SK-N-SH (cell line): Measurements from ENCODE around the gene POTEG. TPM values are rescaled to one million over a fixed set of nuclear protein-coding genes. Genes with fewer than 3 reads are reported as not detected.
"Not testable (repeated sequence)": the region's sequence is repeated elsewhere in the genome, so short reads cannot be mapped to it uniquely, and the experiment has no call there.

Experiments
- CTCF ChIA-PET: fragments of 300-600, 350-600 bp; formaldehyde crosslinking; extraction: SDS; loops from one replicate; lab custom pipeline; 2021; lab: Yijun Ruan, JAX
- POLR2A ChIA-PET: fragments of 350-600 bp; sonication (Branson Sonifier 250); formaldehyde crosslinking; extraction: SDS; loops from one replicate; lab custom pipeline; 2020; ENCODE audit warnings: antibody characterized with exemption, inconsistent platforms; lab: Yijun Ruan, JAX
- DNase-seq: peaks from one replicate; pipeline ENCODE4 v3.0.0; 2012
- H2AFZ ChIP-seq: fragments of 200-600 bp; sonication (generic); 2 replicates; pipeline ENCODE4 v1.8.1; 2016; ENCODE audit warnings: antibody characterized with exemption, mild to moderate bottlenecking, low read depth
- H3F3A ChIP-seq: fragments of 200-600 bp; sonication (generic); replicated peaks from 2 replicates; pipeline ENCODE3; 2016; ENCODE audit warnings: antibody characterized with exemption, mild to moderate bottlenecking; ENCODE audit not compliant: insufficient read depth
- H3K27ac ChIP-seq, 2 experiments: fragments of 200-500 bp in 1 of 2; fragments of 200-600 bp in 1 of 2; sonication (Bioruptor generic) in 1 of 2; sonication (generic), shearing (Covaris generic) in 1 of 2; 2 replicates each; pipeline versions ENCODE4 v1.5.1 to v1.6.1; 2014 to 2016; ENCODE audit warnings: low read depth in 2 of 2, inconsistent platforms in 1 of 2, low read length in 1 of 2, mild to moderate bottlenecking in 1 of 2, mixed read lengths in 1 of 2
- H3K27me3 ChIP-seq: fragments of 200-600 bp; sonication (generic), shearing (Covaris generic); 2 replicates; pipeline ENCODE4 v1.6.1; 2016; ENCODE audit warnings: mixed run types; ENCODE audit not compliant: insufficient read depth
- H3K36me3 ChIP-seq, 2 experiments: fragments of 200-500 bp in 1 of 2; fragments of 200-600 bp in 1 of 2; sonication (Bioruptor generic) in 1 of 2; sonication (generic) in 1 of 2; replicated peaks in 1 of 2; 2 replicates each; pipeline versions ENCODE3 to v1.5.1; 2014 to 2016; ENCODE audit warnings: low read length in 1 of 2, mild to moderate bottlenecking in 1 of 2; ENCODE audit not compliant: insufficient read depth in 2 of 2, control insufficient read depth in 1 of 2
- H3K4me1 ChIP-seq, 2 experiments: fragments of 200-500 bp in 1 of 2; fragments of 200-600 bp in 1 of 2; sonication (Bioruptor generic) in 1 of 2; sonication (generic), shearing (Covaris generic) in 1 of 2; 2 replicates each; pipeline versions ENCODE4 v1.5.1 to v1.6.1; 2014 to 2016; ENCODE audit warnings: low read depth in 1 of 2, low read length in 1 of 2, mixed run types in 1 of 2; ENCODE audit not compliant: insufficient read depth in 2 of 2, control insufficient read depth in 1 of 2
- H3K4me2 ChIP-seq: fragments of 200-600 bp; sonication (generic), shearing (Covaris generic); 2 replicates; pipeline ENCODE4 v1.6.1; 2017; ENCODE audit warnings: mixed run types
- H3K4me3 ChIP-seq, 2 experiments: fragments of 200-500 bp in 1 of 2; fragments of 200-600 bp in 1 of 2; sonication (Bioruptor generic) in 1 of 2; sonication (generic), shearing (Covaris generic) in 1 of 2; 2 replicates each; pipeline versions ENCODE4 v1.5.1 to v1.8.1; 2014 to 2016; ENCODE audit warnings: low read depth in 2 of 2, inconsistent platforms in 1 of 2, low read length in 1 of 2, mild to moderate bottlenecking in 1 of 2, mixed read lengths in 1 of 2, moderate library complexity in 1 of 2
- H3K79me2 ChIP-seq: fragments of 200-600 bp; sonication (generic); 2 replicates; pipeline ENCODE4 v1.8.1; 2017; ENCODE audit warnings: mild to moderate bottlenecking; ENCODE audit not compliant: insufficient read depth
- H3K9ac ChIP-seq: fragments of 200-600 bp; sonication (generic); 2 replicates; pipeline ENCODE4 v1.6.1; 2017; ENCODE audit warnings: mixed run types
- H3K9me2 ChIP-seq: fragments of 200-600 bp; sonication (generic); 2 replicates; pipeline ENCODE4 v1.6.1; 2017; ENCODE audit warnings: mixed run types
- H3K9me3 ChIP-seq: fragments of 200-600 bp; sonication (generic); 2 replicates; pipeline ENCODE4 v1.6.1; 2017; ENCODE audit warnings: mixed run types, mild to moderate bottlenecking, moderate library complexity
- H4K20me1 ChIP-seq: fragments of 200-600 bp; sonication (generic); 2 replicates; pipeline ENCODE4 v1.6.1; 2017; ENCODE audit warnings: mild to moderate bottlenecking, mixed run types; ENCODE audit not compliant: insufficient read depth
- WGBS: methylation state at CpG from one replicate; pipeline ENCODE4 v1.1.6; 2017; ENCODE audit warnings: low lambda C conversion rate; 5-methylcytosine and 5-hydroxymethylcytosine counted together
- polyA plus RNA-seq, 3 experiments: library from polyadenylated mRNA; depleted of rRNA; stranded (reverse); fragments of >200 nt; gene quantifications; 2 replicates each; pipeline ENCODE4 v1.2.3, GENCODE V29; 2012
- small RNA-seq, 7 experiments: library from RNA; depleted of rRNA; stranded (forward); fragments of <200 nt; gene quantifications; one replicate each; pipeline ENCODE3, GENCODE V24; 2012

The POTEG gene
- polyA plus RNA-seq, 1 of the 3 experiments (the other 2 are of a cell fraction) = 0.43 TPM

GRCh38 chr14:19360937-19361635 is 73.1 kb downstream of the POTEG start:
- H2AFZ ChIP-seq, H3K27me3 ChIP-seq, H4K20me1 ChIP-seq, H3K27ac ChIP-seq, H3K9ac ChIP-seq, H3K4me3 ChIP-seq, H3K9me2 ChIP-seq, CTCF ChIA-PET, H3K79me2 ChIP-seq, POLR2A ChIA-PET, H3K9me3 ChIP-seq, H3K4me1 ChIP-seq, H3K36me3 ChIP-seq, H3F3A ChIP-seq, DNase-seq, H3K4me2 ChIP-seq: not testable (repeated sequence)
- WGBS = 42% methylated on average over 7 of the region's 34 CpGs

Small RNA genes lying within 50 kb of the gene (small RNA-seq; reads per million reads assigned to genes)
- gene RNU6-1268P = 0 reads per million in 7 experiments
